B cell (primary cell): ENCODE data around the gene HOXA11. TPM values are rescaled to one million over a fixed set of nuclear protein-coding genes. Genes with fewer than 3 reads are reported as not detected.
A peak's percentile ranks its signal among the peaks of the same experiment; 100 is the strongest.

Experiments
- ATAC-seq: fragments of 200-7000 bp; cut with Tn5 transposase; one replicate; pipeline ENCODE4 v1.10.0; 2021; ENCODE audit warnings: low read depth, mild to moderate bottlenecking, moderate number of reproducible peaks, moderate library complexity
- CTCF ChIA-PET: fragments of 350-600 bp; sonication (Branson Sonifier 250); formaldehyde crosslinking; loops from one replicate; lab custom pipeline; 2021; ENCODE audit warnings: antibody characterized with exemption, inconsistent platforms; lab: Charles Lee
- POLR2A ChIA-PET: fragments of 350-600 bp; sonication (Branson Sonifier 250); formaldehyde crosslinking; loops from one replicate; lab custom pipeline; 2021; ENCODE audit warnings: antibody characterized with exemption; lab: Charles Lee
- DNase-seq: peaks from one replicate; pipeline ENCODE4 v3.0.0; 2013
- H2AFZ ChIP-seq: 2 replicates; pipeline ENCODE4 v1.6.1; 2012; ENCODE audit warnings: mild to moderate bottlenecking, low read depth, low read length; ENCODE audit not compliant: insufficient read depth, poor library complexity, severe bottlenecking
- H3K27ac ChIP-seq, 2 donors: 1 replicate in 1 of 2; 2 replicates in 1 of 2; pipeline ENCODE4 v1.5.1; 2012 to 2013; ENCODE audit warnings: low read length in 2 of 2, mild to moderate bottlenecking in 2 of 2, moderate library complexity in 1 of 2
- H3K27me3 ChIP-seq, 4 experiments: fragments of 200-600 bp in 1 of 4; sonication (generic) in 1 of 4; replicated peaks in 1 of 4; 1 replicate in 2 of 4; 2 replicates in 2 of 4; pipeline versions ENCODE4 v1.6.1 to v1.7.0; 2013 to 2016; ENCODE audit warnings: low read length in 3 of 4, mild to moderate bottlenecking in 2 of 4, mixed read lengths in 1 of 4, moderate library complexity in 1 of 4; ENCODE audit not compliant: insufficient read depth in 4 of 4, control insufficient read depth in 3 of 4; ENCODE audit errors: control extremely low read depth in 1 of 4
- H3K36me3 ChIP-seq, 2 experiments: replicated peaks in 1 of 2; 1 replicate in 1 of 2; 2 replicates in 1 of 2; pipeline versions ENCODE4 v1.6.1 to v1.7.1; 2013; ENCODE audit warnings: low read length in 1 of 2; ENCODE audit not compliant: insufficient read depth in 2 of 2, control insufficient read depth in 1 of 2; ENCODE audit errors: control extremely low read depth in 1 of 2, extremely low read depth in 1 of 2
- H3K4me1 ChIP-seq, 2 donors: fragments of 200-600 bp in 1 of 2; sonication (generic) in 1 of 2; 1 replicate in 1 of 2; 2 replicates in 1 of 2; pipeline versions ENCODE4 v1.5.1 to v1.6.1; 2013 to 2017; ENCODE audit warnings: low read length in 2 of 2; ENCODE audit not compliant: control insufficient read depth in 2 of 2, insufficient read depth in 2 of 2
- H3K4me2 ChIP-seq: replicated peaks from 2 replicates; pipeline ENCODE3; 2012; ENCODE audit warnings: mild to moderate bottlenecking, low read depth, low read length; ENCODE audit not compliant: poor library complexity, severe bottlenecking
- H3K4me3 ChIP-seq, 5 experiments: fragments of 200-600 bp in 1 of 5; sonication (generic) in 1 of 5; 1 replicate in 3 of 5; 2 replicates in 2 of 5; pipeline versions ENCODE4 v1.5.1 to v1.7.0; 2011 to 2016; ENCODE audit warnings: low read length in 4 of 5, mild to moderate bottlenecking in 4 of 5, low read depth in 2 of 5, control low read depth in 1 of 5, moderate library complexity in 1 of 5; ENCODE audit not compliant: insufficient read depth in 1 of 5; ENCODE audit errors: control extremely low read depth in 1 of 5, extremely low read depth in 1 of 5
- H3K79me2 ChIP-seq: fragments of 200-600 bp; sonication (generic); one replicate; pipeline ENCODE4 v1.6.0; 2016; ENCODE audit warnings: low read length; ENCODE audit not compliant: control insufficient read depth, insufficient read depth
- H3K9ac ChIP-seq: fragments of 200-600 bp; sonication (generic); 2 replicates; pipeline ENCODE4 v1.6.1; 2017; ENCODE audit warnings: mild to moderate bottlenecking, low read length, moderate library complexity
- H3K9me3 ChIP-seq, 3 donors: one replicate each; pipeline versions ENCODE4 v1.6.1 to v1.7.1; 2013; ENCODE audit warnings: low read length in 2 of 3; ENCODE audit not compliant: control insufficient read depth in 2 of 3, insufficient read depth in 1 of 3; ENCODE audit errors: control extremely low read depth in 1 of 3
- H4K20me1 ChIP-seq: 2 replicates; pipeline ENCODE4 v1.6.0; 2012; ENCODE audit warnings: mild to moderate bottlenecking, low read length; ENCODE audit not compliant: insufficient read depth, control insufficient read depth, poor library complexity, severe bottlenecking
- H3K27ac Mint-ChIP-seq: one replicate; pipeline ENCODE4 v1.8.0; 2021; ENCODE audit warnings: mixed read lengths
- H3K27me3 Mint-ChIP-seq: one replicate; pipeline ENCODE4 v1.8.0; 2021; ENCODE audit warnings: mixed read lengths
- H3K4me1 Mint-ChIP-seq: one replicate; pipeline ENCODE4 v1.8.0; 2021; ENCODE audit warnings: mixed read lengths
- H3K4me3 Mint-ChIP-seq: one replicate; pipeline ENCODE4 v1.8.0; 2021; ENCODE audit warnings: mixed read lengths
- H3K9me3 Mint-ChIP-seq: one replicate; pipeline ENCODE4 v1.8.0; 2022; ENCODE audit warnings: mixed read lengths; ENCODE audit not compliant: insufficient read depth
- CTCF ChIP-seq: fragments of 200-600 bp; IDR thresholded peaks from one replicate; pipeline ENCODE4 v1.8.0; 2022; ENCODE audit warnings: antibody characterized with exemption, mild to moderate bottlenecking
- EZH2 ChIP-seq: IDR thresholded peaks from 2 replicates; pipeline ENCODE4 v1.6.1; 2012; ENCODE audit warnings: borderline replicate concordance, low read depth, mild to moderate bottlenecking, moderate library complexity, low read length; ENCODE audit not compliant: insufficient read depth, poor library complexity, severe bottlenecking
- WGBS: methylation state at CpG from one replicate; pipeline ENCODE4 v1.1.5; 2013; ENCODE audit warnings: missing lambda C conversion rate; ENCODE audit not compliant: insufficient coverage; 5-methylcytosine and 5-hydroxymethylcytosine counted together
- intact Hi-C: fragments of 100-400 bp; cut with micrococcal nuclease; formaldehyde crosslinking; loops from one replicate; pipeline ENCODE4 v1.10.0; 2022
- polyA plus RNA-seq: library from polyadenylated mRNA; depleted of rRNA; stranded (reverse); fragments of >200 nt; gene quantifications from 2 replicates; pipeline ENCODE4 v1.2.3, GENCODE V29; 2012
- total RNA-seq, 2 donors: library from RNA; stranded (reverse); fragments of 120-200 nt in 1 of 2; gene quantifications; 1 replicate in 1 of 2; 2 replicates in 1 of 2; pipeline versions ENCODE4 v1.2.3 to v1.2.4, GENCODE V29; 2013 to 2022

Gene HOXA11
- total and polyA plus RNA-seq, 2 donors (not counting 1 experiment from before 2014, with no cell fraction given): not detected

GRCh38 chr7:27169658-27170425, 15.2 kb downstream of the HOXA11 start:
- no peak overlapping the region for H3K27ac ChIP-seq
- Mint-ChIP-seq H3K4me1 (peaks cover 19% of the 10 kb centered on the region), H3K4me3 (no peak overlapping the region), H3K27me3 (peaks cover 52% of the 10 kb centered on the region), H3K9me3 (no peaks in the 10 kb centered on the region), H3K27ac (peak overlapping the region; percentile 82)
- no peak overlapping the region for H3K9ac ChIP-seq
- DNase-seq: peak; percentile 34
- no peak overlapping the region for H3K4me3 ChIP-seq
- peak overlapping the region; percentile 14 for H3K4me2 ChIP-seq
- no peak overlapping the region for H2AFZ ChIP-seq
- TF ChIP-seq EZH2 (peak; percentile 69), CTCF (no peak)
- ATAC-seq: no peak
- peaks cover 54 to 73% of the 10 kb centered on the region in 2 donors for H3K4me1 ChIP-seq
- 3% methylated on average over 35 of the region's 46 CpGs for WGBS
- no peaks in the 10 kb centered on the region for H3K36me3 ChIP-seq
- H3K79me2 ChIP-seq: no peaks in the 10 kb centered on the region
- H4K20me1 ChIP-seq: peaks cover 12% of the 10 kb centered on the region
- POLR2A ChIA-PET: no interaction called here
- CTCF ChIA-PET: interaction anchor here (1.0 to 2.8 kb wide), 3 partner anchors 9 to 20 kb away, joined by 3 to 10 read pairs (median 6); no protein-coding TSS in a partner anchor
- H3K9me3 ChIP-seq: peaks cover 0 to 84% (median 28%) of the 10 kb centered on the region in 3 donors
- H3K27me3 ChIP-seq: peaks cover 0 to 96% (median 79%) of the 10 kb centered on the region in 4 experiments
- intact Hi-C loops: loop anchor here (10.0 kb wide), 2 partner anchors 895 to 975 kb away; no protein-coding TSS in a partner anchor
